ENCODE data around the gene AKT1.
"Not testable (repeated sequence)": the region's sequence is repeated elsewhere in the genome, so short reads cannot be mapped to it uniquely, and the experiment has no call there.

Gene AKT1

GRCh38 chr14:104794993-104795780 lies at the start of gene AKT1:
Gene AKT1 (minus strand): TSS chr14:104795748. CDS start chr14:104792643, 3,105 bp downstream.
- DNase-seq = no peak

GRCh38 chr14:104845033-104845666 lies 49.6 kb upstream of the AKT1 start:
- DNase-seq = no peak

DNA sequence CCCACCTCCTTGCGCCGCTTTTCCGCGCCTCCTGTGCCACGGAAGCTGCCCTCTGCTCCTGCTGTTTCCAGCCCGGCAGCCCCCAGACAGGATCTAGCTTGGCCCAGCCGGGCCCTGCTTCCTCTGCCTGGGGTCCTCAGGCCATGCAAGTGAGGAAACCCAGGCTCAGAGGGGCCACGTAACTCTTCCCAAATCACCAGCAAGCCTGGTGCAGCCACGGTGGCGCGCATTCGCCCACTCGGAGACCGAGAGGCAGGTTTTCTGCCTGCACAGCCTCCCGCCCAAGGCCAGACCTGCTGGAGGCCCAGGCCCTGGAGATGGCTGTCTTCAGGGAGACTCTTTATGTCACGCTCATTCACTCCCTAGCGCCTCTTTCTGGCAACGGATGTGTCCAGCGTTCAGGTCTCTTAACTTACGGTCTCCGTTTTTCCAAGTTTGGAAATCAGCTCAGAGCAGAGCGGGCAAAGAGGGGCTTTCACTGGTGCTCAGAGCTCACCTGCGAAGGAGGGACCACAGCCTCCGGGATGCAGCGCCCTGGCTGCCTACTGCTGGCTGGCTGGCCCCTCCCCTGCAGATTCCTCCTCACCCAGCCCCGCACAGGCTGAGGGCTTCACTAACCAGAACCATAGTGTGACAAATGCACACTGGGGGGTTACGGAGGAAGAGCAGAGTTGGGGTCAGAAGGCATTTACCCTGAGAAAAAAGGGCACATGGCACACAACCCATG lies 48.9 kb upstream of the AKT1 start:
- no peak for DNase-seq

- DNase-seq = no peak
Measured at GRCh38 chr14:104843442-104844305, 48.1 kb upstream of the AKT1 start.

DNA sequence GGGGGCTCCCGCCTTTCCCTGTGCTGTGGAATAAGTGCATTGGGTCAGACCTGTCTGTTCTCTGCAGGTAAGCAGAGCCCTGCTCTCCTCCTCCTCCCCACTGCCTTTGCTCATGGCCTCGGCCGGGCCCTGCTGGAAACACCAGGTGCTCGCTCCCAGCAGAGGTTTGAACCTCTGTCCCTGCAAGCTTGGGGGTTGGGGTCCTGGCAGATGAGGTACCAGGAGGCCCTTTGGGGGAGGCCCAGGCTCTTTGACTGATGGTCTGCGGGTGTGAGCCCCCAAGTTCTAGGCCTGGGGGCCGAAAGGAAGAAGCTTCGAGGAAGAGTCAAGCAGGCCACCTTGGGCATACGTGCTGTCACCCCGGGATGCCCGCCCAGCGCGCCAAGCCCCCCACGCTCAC lies 47.5 kb upstream of the AKT1 start:
- DNase-seq = no peak

DNA sequence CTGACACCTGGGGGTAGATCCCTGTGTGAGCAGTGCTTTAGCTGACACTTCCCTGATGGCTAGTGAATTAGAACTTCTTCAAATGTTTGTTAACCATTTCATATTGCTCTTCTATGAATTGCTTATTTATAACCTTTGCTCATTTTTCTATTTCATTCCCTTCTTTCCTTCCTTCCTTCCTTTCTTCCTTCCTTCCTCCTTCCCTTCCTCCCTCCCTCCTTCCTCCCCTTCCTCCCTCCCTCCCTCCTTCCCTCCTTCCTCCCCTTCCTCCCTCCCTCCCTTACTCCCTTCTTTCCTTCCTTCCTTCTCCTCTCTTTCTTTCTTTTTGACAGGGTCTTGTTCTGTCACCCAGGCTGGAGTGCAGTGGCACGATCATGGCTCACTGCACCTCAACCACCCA lies 46.2 kb upstream of the AKT1 start:
- no peak for DNase-seq

- not testable (repeated sequence) for DNase-seq
Measured at GRCh38 chr14:104836171-104836935, 40.8 kb upstream of the AKT1 start.

DNA sequence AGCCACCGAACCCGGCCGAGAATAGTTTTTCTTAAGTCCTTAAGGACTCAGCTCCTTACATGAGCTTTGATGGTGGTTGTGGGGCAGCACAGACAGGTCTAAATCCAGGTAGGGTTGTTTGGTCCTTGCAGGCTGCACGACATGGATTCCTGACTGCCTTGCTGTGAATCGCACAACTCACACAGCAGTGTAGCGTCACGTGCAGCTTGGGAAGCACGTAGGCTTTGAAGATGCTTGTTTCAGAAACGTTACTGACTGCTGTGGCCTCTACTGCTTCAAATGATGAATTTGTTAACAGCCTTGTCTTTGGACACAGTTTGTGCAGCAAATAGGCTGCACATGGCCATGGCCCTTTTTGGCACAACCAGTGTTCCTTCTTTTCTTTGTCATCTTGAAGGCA lies 35.2 kb upstream of the AKT1 start:
- no peak for DNase-seq

DNA sequence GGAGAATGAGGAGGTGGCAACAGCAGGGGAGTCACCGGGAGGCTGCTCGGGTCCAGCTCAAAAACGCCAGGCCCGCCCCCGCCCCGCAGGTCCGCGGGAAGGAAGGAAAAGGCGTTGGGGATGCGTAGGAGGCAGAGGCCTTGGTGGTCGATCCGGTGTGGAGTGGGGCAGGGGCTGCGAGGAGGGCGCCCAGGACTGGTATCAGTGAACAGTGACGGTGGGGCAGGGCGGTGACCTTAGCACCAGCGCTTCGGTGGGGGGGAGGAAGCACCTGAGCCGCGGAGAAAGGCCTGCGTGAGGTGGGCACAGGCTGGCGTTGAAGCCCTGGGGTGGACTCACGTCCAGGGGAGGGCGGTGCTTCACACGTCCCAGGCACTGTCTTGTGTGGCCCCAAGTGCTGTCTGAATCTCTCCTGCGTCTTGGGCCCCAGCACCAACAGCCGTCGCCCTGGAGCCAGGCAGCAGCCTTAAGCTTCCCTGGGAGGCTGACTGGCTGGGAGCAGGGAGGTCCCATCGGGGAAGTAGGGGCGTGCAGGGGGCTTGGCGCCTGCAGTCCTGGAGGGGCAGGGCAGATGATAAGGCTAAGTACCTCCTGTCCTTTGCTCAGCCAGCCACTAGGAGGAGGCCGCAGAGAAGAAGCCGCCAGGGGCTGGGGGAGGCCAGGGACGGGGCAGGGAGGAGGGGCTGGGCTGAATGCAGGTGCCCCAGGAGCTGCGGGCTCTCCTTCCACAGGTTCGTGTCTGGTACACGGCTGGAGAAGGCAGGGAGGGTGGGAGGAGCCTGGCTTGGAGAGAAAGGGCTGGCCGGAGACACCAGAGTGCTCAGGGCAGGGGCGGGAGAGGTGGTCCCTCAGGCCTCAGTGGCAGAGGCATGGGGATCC lies 31.9 kb upstream of the AKT1 start:
- peak; percentile 39 for DNase-seq

GRCh38 chr14:104826861-104827176 lies 31.3 kb upstream of the AKT1 start:
- no peak for DNase-seq

- DNase-seq = peak; percentile 49
Measured at GRCh38 chr14:104826189-104826860, 30.8 kb upstream of the AKT1 start.

GRCh38 chr14:104824353-104824997 lies 28.9 kb upstream of the AKT1 start:
- no peak for DNase-seq

GRCh38 chr14:104822821-104823615 lies 27.5 kb upstream of the AKT1 start:
- no peak for DNase-seq

DNA sequence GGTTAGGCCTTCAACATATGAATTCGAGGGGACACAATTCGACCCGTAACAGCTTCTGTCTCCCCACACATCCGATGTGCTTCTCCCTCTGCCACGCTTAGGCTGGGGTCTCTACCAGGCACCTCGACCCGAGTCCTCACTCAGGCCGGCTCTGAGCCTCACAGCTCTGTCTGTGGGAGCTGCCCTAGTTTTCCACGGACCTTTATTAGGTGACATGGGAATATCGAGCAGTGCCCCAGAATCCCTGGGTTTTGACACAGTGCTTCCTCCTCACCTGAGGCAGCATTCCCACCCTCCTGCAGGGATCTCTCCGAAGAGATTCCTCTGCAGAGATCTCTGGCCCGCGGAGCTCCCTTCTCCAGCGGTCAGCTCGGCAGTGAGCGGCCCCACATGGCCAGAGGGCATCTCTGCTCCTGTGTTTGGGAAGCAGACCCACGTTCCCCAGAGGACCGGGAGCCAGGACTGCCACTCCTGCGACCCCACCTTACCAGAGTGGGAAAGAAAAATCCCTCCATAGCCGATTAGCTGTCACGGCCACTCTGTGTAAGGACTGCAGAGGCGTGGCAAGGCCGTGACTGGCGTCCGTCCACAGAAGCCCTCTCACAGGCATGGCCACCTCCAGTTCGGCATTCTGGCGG lies 26.5 kb upstream of the AKT1 start:
- no peak for DNase-seq

- DNase-seq = no peak
Measured at GRCh38 chr14:104821229-104821945, 25.8 kb upstream of the AKT1 start.

DNA sequence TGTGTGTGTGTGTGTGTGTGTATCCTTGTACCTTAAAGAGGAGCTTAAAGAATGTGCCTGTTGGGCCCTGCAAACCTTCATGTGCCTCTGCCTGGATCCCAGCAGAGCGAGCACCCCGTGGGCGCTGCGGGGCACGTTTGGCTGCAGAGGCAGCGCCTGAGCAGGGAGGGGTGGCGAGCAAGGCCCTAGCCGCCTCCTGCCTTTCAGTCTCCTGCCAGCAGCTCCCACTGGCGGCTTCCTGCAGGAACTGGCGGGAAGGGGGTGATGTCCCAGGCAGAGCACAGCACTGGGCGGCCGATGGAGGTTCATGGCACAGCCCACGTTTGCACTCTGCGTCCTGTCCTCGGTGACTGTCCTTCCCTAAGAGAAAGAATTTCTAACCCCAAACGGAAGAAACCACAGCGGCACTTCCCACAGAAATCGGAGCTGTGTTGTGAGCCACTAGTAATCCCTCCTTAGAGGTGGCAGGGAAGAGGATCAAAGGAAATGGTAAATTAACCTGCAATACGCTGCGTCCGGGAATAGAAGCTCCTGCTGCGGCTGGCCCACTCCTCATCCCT lies 25.2 kb upstream of the AKT1 start:
- peak; percentile 56 for DNase-seq

DNA sequence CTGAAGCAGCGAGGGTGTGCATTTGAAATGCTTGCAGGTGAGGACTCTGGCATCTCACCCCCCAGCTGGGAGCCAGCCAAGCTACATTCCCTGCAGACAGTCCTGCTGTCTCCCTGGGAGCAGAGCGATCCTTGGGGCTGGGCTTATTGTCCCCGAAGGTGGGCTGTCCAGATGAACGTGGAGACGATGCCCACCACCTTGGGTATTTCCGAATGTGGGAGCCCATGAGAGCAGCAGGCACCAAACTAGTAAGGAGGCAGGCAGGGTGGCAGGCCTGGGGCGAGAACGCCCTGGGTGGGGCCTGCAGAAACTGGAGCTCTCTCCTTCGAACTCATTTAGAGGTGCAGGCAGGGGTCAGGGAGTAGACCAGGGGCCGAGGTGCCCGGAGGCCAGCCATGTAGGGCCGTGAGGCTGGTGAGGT lies 23.8 kb upstream of the AKT1 start:
- no peak for DNase-seq

DNA sequence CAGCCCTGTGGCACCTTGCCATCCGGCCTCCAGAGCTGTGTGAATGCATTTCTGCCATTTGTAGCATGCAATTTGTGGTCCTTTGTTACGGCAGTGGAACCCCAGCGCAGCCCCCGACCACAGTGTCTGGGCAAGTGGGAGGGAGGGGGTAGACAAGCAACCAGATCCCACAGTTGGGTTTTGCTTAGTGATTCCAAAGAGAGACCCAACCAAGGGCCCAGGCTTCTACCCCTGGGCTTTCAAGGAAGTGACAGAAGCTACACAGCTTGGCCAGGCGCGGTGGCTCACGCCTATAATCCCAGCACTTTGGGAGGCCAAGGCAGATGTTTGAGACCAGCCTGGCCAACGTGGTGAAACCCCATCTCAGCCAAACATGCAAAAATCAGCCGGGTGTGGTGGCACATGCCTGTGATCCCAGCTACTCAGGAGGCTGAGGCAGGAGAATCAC lies 23.2 kb upstream of the AKT1 start:
- DNase-seq = no peak
